ENCODE data around the gene GJC2.

The GJC2 gene

GRCh38 chr1:228146417-228147150 is 3.1 kb upstream of the GJC2 start:
- Histone ChIP-seq H3K9ac (ENCODE audit: low read depth, low read length) (no peak overlapping the region), H3K27ac (ENCODE audit: low read length) (no peak overlapping the region), H2AFZ (ENCODE audit: low read depth, low read length) (no peak overlapping the region), H3K27me3 (ENCODE audit: insufficient read depth, low read length, poor library complexity) (no peaks in the 10 kb centered on the region), H4K20me1 (ENCODE audit: insufficient read depth, low read length) (peaks cover 91% of the 10 kb centered on the region), H3K79me2 (ENCODE audit: insufficient read depth, low read length) (peaks cover 59% of the 10 kb centered on the region), H3K36me3 (ENCODE audit: insufficient read depth, low read length) (peaks cover 76% of the 10 kb centered on the region), H3K4me1 (ENCODE audit: insufficient read depth, low read length) (peaks cover 30% of the 10 kb centered on the region), H3K4me3 (ENCODE audit: low read depth in 1 of 2, low read length in 2 of 2) (no peak overlapping the region), H3K9me3 (ENCODE audit: insufficient read depth, low read length, severe bottlenecking) (no peaks in the 10 kb centered on the region), H3K4me2 (ENCODE audit: insufficient read depth, low read length) (no peak overlapping the region)
- TF ChIP-seq EZH2 (IDR thresholded peaks at IDR 0.05; ENCODE audit: borderline replicate concordance, low read depth, low read length, severe bottlenecking) (no peak), CTCF (IDR thresholded peaks at IDR 0.05; ENCODE audit: borderline replicate concordance, extremely low read depth, low read length, poor library complexity, severe bottlenecking) (no peak)
- no peak for ATAC-seq (ENCODE audit: insufficient read depth, low read depth)
- DNase-seq = no peak

- Histone ChIP-seq H3K4me2 (ENCODE audit: insufficient read depth, low read length) (no peak overlapping the region), H3K27me3 (ENCODE audit: insufficient read depth, low read length, poor library complexity) (no peaks in the 10 kb centered on the region), H3K9ac (ENCODE audit: low read depth, low read length) (no peak overlapping the region), H3K4me1 (ENCODE audit: insufficient read depth, low read length) (peaks cover 24% of the 10 kb centered on the region), H3K36me3 (ENCODE audit: insufficient read depth, low read length) (peaks cover 70% of the 10 kb centered on the region), H3K79me2 (ENCODE audit: insufficient read depth, low read length) (peaks cover 52% of the 10 kb centered on the region), H3K9me3 (ENCODE audit: insufficient read depth, low read length, severe bottlenecking) (no peaks in the 10 kb centered on the region), H3K4me3 (ENCODE audit: low read depth in 1 of 2, low read length in 2 of 2) (no peak overlapping the region), H3K27ac (ENCODE audit: low read length) (no peak overlapping the region), H4K20me1 (ENCODE audit: insufficient read depth, low read length) (peaks cover 87% of the 10 kb centered on the region), H2AFZ (ENCODE audit: low read depth, low read length) (no peak overlapping the region)
- DNase-seq = no peak
- ATAC-seq (ENCODE audit: insufficient read depth, low read depth) = no peak
- TF ChIP-seq CTCF (IDR thresholded peaks at IDR 0.05; ENCODE audit: borderline replicate concordance, extremely low read depth, low read length, poor library complexity, severe bottlenecking) (no peak), EZH2 (IDR thresholded peaks at IDR 0.05; ENCODE audit: borderline replicate concordance, low read depth, low read length, severe bottlenecking) (no peak)
Observed at GRCh38 chr1:228147151-228147693, 2.5 kb upstream of the GJC2 start.

- ATAC-seq (ENCODE audit: insufficient read depth, low read depth) = no peak
- Histone ChIP-seq H3K4me3 (ENCODE audit: low read depth in 1 of 2, low read length in 2 of 2) (no peak overlapping the region), H3K4me1 (ENCODE audit: insufficient read depth, low read length) (peaks cover 18% of the 10 kb centered on the region), H2AFZ (ENCODE audit: low read depth, low read length) (no peak overlapping the region), H4K20me1 (ENCODE audit: insufficient read depth, low read length) (peaks cover 82% of the 10 kb centered on the region), H3K9ac (ENCODE audit: low read depth, low read length) (no peak overlapping the region), H3K9me3 (ENCODE audit: insufficient read depth, low read length, severe bottlenecking) (no peaks in the 10 kb centered on the region), H3K36me3 (ENCODE audit: insufficient read depth, low read length) (peaks cover 64% of the 10 kb centered on the region), H3K27me3 (ENCODE audit: insufficient read depth, low read length, poor library complexity) (no peaks in the 10 kb centered on the region), H3K79me2 (ENCODE audit: insufficient read depth, low read length) (peaks cover 47% of the 10 kb centered on the region), H3K4me2 (ENCODE audit: insufficient read depth, low read length) (no peak overlapping the region), H3K27ac (ENCODE audit: low read length) (no peak overlapping the region)
- TF ChIP-seq EZH2 (IDR thresholded peaks at IDR 0.05; ENCODE audit: borderline replicate concordance, low read depth, low read length, severe bottlenecking) (no peak), CTCF (IDR thresholded peaks at IDR 0.05; ENCODE audit: borderline replicate concordance, extremely low read depth, low read length, poor library complexity, severe bottlenecking) (no peak)
- no peak for DNase-seq
Observed at GRCh38 chr1:228147768-228148167, 2.0 kb upstream of the GJC2 start.

Data from DND-41 (cell line).